Smooth muscle cell of the umbilical artery (primary cell): ENCODE measurements around the gene IGF2. TPM values are rescaled to one million over a fixed set of nuclear protein-coding genes. Genes with fewer than 3 reads are reported as not detected.

Experiments used
- total RNA-seq: library from RNA; depleted of rRNA; stranded (reverse); fragments of >200 nt; gene quantifications from 2 replicates; pipeline ENCODE4 v1.2.3, GENCODE V29; 2014

Gene IGF2, protein sequence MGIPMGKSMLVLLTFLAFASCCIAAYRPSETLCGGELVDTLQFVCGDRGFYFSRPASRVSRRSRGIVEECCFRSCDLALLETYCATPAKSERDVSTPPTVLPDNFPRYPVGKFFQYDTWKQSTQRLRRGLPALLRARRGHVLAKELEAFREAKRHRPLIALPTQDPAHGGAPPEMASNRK
- total RNA-seq: under 0.01 and 1.5 TPM in 2 replicates

DNA sequence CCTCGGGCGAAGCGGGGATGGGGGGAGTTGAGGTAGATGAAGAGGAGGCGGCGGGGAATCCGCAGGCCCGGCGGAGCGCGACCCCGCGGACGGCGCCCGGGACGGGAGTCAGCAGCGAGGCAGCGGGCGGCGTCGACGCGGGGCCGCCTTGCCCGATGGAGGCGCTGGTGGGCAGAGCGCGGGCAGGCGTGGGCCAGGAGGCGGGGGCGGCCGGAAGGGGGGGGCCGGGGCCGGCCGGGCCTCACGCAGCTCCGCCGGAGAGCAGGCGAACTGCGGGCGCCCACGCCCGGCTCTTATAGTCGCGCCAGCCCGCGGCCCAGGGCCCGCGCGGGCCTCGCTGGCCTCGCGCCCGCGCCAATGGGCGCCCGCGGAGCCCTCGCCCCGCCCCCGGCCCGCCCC, at the start of gene IGF2:
Gene IGF2, minus strand, starts transcription at position 267 of the 399 bp plus-strand sequence. CDS start 3,866 bp downstream, outside the sequence.

DNA sequence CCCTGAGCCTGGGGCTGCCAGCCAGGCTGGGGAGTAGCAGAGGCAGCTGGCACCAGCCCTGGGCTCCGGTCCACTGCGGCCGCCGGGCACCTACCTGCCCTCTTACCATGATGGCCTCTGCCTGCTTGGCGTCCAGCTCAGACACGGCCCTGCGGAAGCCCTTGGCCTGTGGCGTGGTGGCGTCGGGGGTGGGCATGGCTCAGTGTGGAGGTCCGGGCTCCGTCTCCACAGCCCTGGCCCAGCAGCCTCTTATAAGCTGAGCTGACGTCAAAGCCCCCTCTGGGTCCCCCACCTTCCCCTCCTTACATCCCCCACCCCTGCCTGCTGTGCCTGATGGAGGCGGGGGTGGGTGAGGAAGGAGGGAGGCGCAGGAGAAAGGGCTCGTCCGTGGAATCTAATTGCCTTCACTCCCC, 32.4 kb upstream of the IGF2 start, which contains the start of gene TH:
Gene TH, minus strand, starts transcription at position 225 of the 413 bp plus-strand sequence. Its CDS starts 29 bp downstream, at position 196.

DNA sequence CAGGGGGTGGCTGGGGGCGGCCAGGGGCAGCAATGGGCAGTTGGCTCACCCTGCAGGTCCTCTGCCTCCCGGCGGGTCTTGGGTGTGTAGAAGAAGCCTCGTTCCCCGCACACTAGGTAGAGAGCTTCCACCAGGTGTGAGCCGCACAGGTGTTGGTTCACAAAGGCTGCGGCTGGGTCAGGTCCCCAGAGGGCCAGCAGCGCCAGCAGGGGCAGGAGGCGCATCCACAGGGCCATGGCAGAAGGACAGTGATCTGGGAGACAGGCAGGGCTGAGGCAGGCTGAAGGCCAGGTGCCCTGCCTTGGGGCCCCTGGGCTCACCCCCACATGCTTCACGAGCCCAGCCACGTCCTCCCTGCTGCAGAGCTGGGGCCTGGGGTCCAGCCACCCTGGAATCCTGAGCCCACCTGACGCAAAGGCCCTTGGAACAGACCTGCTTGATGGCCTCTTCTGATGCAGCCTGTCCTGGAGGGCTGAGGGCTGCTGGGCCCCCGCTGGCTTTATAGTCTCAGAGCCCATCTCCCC, 21.6 kb upstream of the IGF2 start, which contains the start of gene INS:
Gene INS, minus strand, starts transcription at position 474 of the 524 bp plus-strand sequence. Its CDS starts 238 bp downstream, at position 236.

Other genes with a start within 250 kb of the IGF2 start
- not detected in 2 replicates for gene PRR33, start 247.5 kb downstream of the IGF2 start, total RNA-seq
- not detected in 2 replicates for gene TNNT3, start 219.7 kb downstream of the IGF2 start, total RNA-seq
- 40.4 and 48.7 TPM in 2 replicates for gene MRPL23, start 192.1 kb downstream of the IGF2 start, total RNA-seq
- 4.6 and 70.7 TPM in 2 replicates for gene H19, start 141.5 kb downstream of the IGF2 start, total RNA-seq
- gene INS, start 21.8 kb upstream of the IGF2 start, total RNA-seq: not detected in 2 replicates
- gene TH, start 32.4 kb upstream of the IGF2 start, total RNA-seq: not detected in 2 replicates
- gene ASCL2, start 131.2 kb upstream of the IGF2 start, total RNA-seq: not detected in 2 replicates
- gene C11orf21, start 162.5 kb upstream of the IGF2 start, total RNA-seq: not detected in 2 replicates
- 0.30 TPM in 1 of 2 replicates, not detected in the other for gene TSPAN32, start 162.6 kb upstream of the IGF2 start, total RNA-seq
- 390 and 393 TPM in 2 replicates for gene CD81, start 237.9 kb upstream of the IGF2 start, total RNA-seq